Liver (tissue), 9 donors: ENCODE data around the gene TMCC2. TPM values are rescaled to one million over a fixed set of nuclear protein-coding genes. Genes with fewer than 3 reads are reported as not detected.

Experiments
- DNase-seq: peaks from one replicate; pipeline ENCODE4 v3.0.0-alpha.2; 2017; ENCODE audit warnings: low spot score
- H3K27ac ChIP-seq, 2 donors: one replicate each; pipeline ENCODE4 v1.7.0; 2013; ENCODE audit warnings: inconsistent platforms in 2 of 2, low read length in 2 of 2, control low read depth in 1 of 2, low read depth in 1 of 2, mild to moderate bottlenecking in 1 of 2
- H3K27me3 ChIP-seq, 4 donors: one replicate each; pipeline versions ENCODE4 v1.6.1 to v1.7.0; 2013; ENCODE audit warnings: low read length in 3 of 4, inconsistent platforms in 1 of 4, mild to moderate bottlenecking in 1 of 4, moderate library complexity in 1 of 4; ENCODE audit not compliant: control insufficient read depth in 4 of 4, insufficient read depth in 4 of 4
- H3K36me3 ChIP-seq, 4 donors: one replicate each; pipeline versions ENCODE4 v1.6.1 to v1.7.0; 2013; ENCODE audit warnings: low read length in 3 of 4, mild to moderate bottlenecking in 3 of 4, low read depth in 1 of 4, moderate library complexity in 1 of 4; ENCODE audit not compliant: control insufficient read depth in 4 of 4, insufficient read depth in 3 of 4
- H3K4me1 ChIP-seq, 4 donors: one replicate each; pipeline versions ENCODE4 v1.6.1 to v1.7.0; 2013; ENCODE audit warnings: low read length in 3 of 4, mild to moderate bottlenecking in 3 of 4, moderate library complexity in 1 of 4; ENCODE audit not compliant: control insufficient read depth in 4 of 4, insufficient read depth in 4 of 4
- H3K4me3 ChIP-seq, 3 donors: one replicate each; pipeline versions ENCODE4 v1.6.1 to v1.7.0; 2013; ENCODE audit warnings: low read length in 3 of 3, control low read depth in 1 of 3, low read depth in 1 of 3, mild to moderate bottlenecking in 1 of 3
- H3K9ac ChIP-seq, 2 donors: one replicate each; pipeline ENCODE4 v1.7.0; 2013; ENCODE audit warnings: low read length in 2 of 2, mild to moderate bottlenecking in 2 of 2, moderate library complexity in 2 of 2, control low read depth in 1 of 2, low read depth in 1 of 2
- H3K9me3 ChIP-seq, 4 donors: one replicate each; pipeline versions ENCODE4 v1.6.1 to v1.7.0; 2013; ENCODE audit warnings: low read length in 3 of 4; ENCODE audit not compliant: control insufficient read depth in 4 of 4
- EGR1 ChIP-seq, 2 donors: IDR thresholded peaks; 2 replicates each; pipeline ENCODE4 v1.6.1; 2016 to 2018; ENCODE audit warnings: antibody characterized with exemption in 2 of 2, low read depth in 2 of 2
- FOXA2 ChIP-seq: IDR thresholded peaks from 2 replicates; pipeline ENCODE4 v1.6.1; 2016; ENCODE audit warnings: antibody characterized with exemption
- GABPA ChIP-seq, 2 donors: IDR thresholded peaks in 1 of 2; conservative IDR thresholded peaks in 1 of 2; 2 replicates each; pipeline ENCODE4 v1.6.1; 2016; ENCODE audit warnings: antibody characterized with exemption in 2 of 2, mild to moderate bottlenecking in 1 of 2, moderate library complexity in 1 of 2
- HNF4A ChIP-seq, 2 donors: conservative IDR thresholded peaks; 2 replicates each; pipeline ENCODE4 v1.6.1; 2016; ENCODE audit warnings: antibody characterized with exemption in 2 of 2, mild to moderate bottlenecking in 2 of 2
- HNF4G ChIP-seq: IDR thresholded peaks from 2 replicates; pipeline ENCODE4 v1.6.1; 2016; ENCODE audit warnings: antibody characterized with exemption
- JUND ChIP-seq, 2 donors: IDR thresholded peaks; 2 replicates each; pipeline ENCODE4 v1.6.1; 2016; ENCODE audit warnings: antibody characterized with exemption in 2 of 2
- NR2F2 ChIP-seq: IDR thresholded peaks from 2 replicates; pipeline ENCODE4 v1.6.1; 2016; ENCODE audit warnings: antibody characterized with exemption
- RAD21 ChIP-seq, 2 donors: IDR thresholded peaks; 2 replicates each; pipeline ENCODE4 v1.6.1; 2016; ENCODE audit warnings: antibody characterized with exemption in 2 of 2, mild to moderate bottlenecking in 2 of 2
- RXRA ChIP-seq, 2 donors: IDR thresholded peaks; 2 replicates each; pipeline ENCODE4 v1.6.1; 2017 to 2018; ENCODE audit warnings: antibody characterized with exemption in 2 of 2, mild to moderate bottlenecking in 1 of 2
- SP1 ChIP-seq: IDR thresholded peaks from 2 replicates; pipeline ENCODE4 v1.6.1; 2018; ENCODE audit warnings: antibody characterized with exemption, mild to moderate bottlenecking
- ZBTB33 ChIP-seq: IDR thresholded peaks from 2 replicates; pipeline ENCODE4 v1.6.1; 2016; ENCODE audit warnings: antibody characterized with exemption
- WGBS: extraction: QIAGEN DNeasy Blood & Tissue Kit; methylation state at CpG from one replicate; pipeline ENCODE4 v1.1.7; 2013; 5-methylcytosine and 5-hydroxymethylcytosine counted together
- polyA plus RNA-seq, 2 donors: library from polyadenylated mRNA; stranded (reverse) in 1 of 2; unstranded in 1 of 2; fragments of 200-250 nt in 1 of 2; fragments of >200 nt in 1 of 2; fragmentation: Nextera tagmentation in 1 of 2; extraction: Ambion mirVana in 1 of 2; gene quantifications; one replicate each; pipeline versions ENCODE4 v1.2.1 to v1.2.3, GENCODE V29; 2013 to 2015
- total RNA-seq, 2 donors: library from RNA; depleted of rRNA; stranded (reverse); fragments of >200 nt; gene quantifications; one replicate each; pipeline ENCODE4 v1.2.3, GENCODE V29; 2014
- donor health status: healthy.
- donor health status: healthy.
- donor health status: healthy.
- donor health status: healthy.
- donor health status: healthy.

The TMCC2 gene
- total and polyA plus RNA-seq, 4 donors = 0.06 to 452 (median 0.21) TPM

- H3K9me3 ChIP-seq = no peaks in the 10 kb centered on the region
- peak overlapping the region in 2 of 3 donors; percentile 29 to 84 for H3K4me3 ChIP-seq
- no peak for DNase-seq
- no peaks in the 10 kb centered on the region for H3K27me3 ChIP-seq
- H3K36me3 ChIP-seq = no peaks in the 10 kb centered on the region
- TF ChIP-seq GABPA (IDR thresholded peaks at IDR 0.05 in 1 of 2, conservative IDR thresholded peaks at IDR 0.05 in 1 of 2) (no peak), HNF4G (peak; percentile 37), JUND (IDR thresholded peaks at IDR 0.05) (peak in 1 of 2 donors; percentile 43), SP1 (peak; percentile 69), FOXA2 (no peak), EGR1 (IDR thresholded peaks at IDR 0.05; ENCODE audit: low read depth in 2 of 2) (no peak), ZBTB33 (no peak), HNF4A (conservative IDR thresholded peaks at IDR 0.05) (peak; percentile 60 to 64), NR2F2 (peak; percentile 81), RAD21 (IDR thresholded peaks at IDR 0.05) (peak in 1 of 2 donors; percentile 14), RXRA (IDR thresholded peaks at IDR 0.05) (peak; percentile 80 to 87)
- H3K27ac ChIP-seq = peak overlapping the region; percentile 89 to 92
- H3K4me1 ChIP-seq = peaks cover 16 to 49% (median 37%) of the 10 kb centered on the region in 4 donors
- H3K9ac ChIP-seq = peak overlapping the region in 1 of 2 donors; percentile 60
- 18% methylated on average over 5 of the region's 5 CpGs for WGBS
Observed at GRCh38 chr1:205321959-205322283, 94.2 kb downstream of the TMCC2 start.

Other genes starting within 250 kb of the TMCC2 start
- gene CNTN2, start 184.7 kb upstream of the TMCC2 start, total RNA-seq = under 1 TPM; 0.05 to 0.17 TPM
- gene CNTN2, start 184.7 kb upstream of the TMCC2 start, polyA plus RNA-seq = under 1 TPM; 0.17 to 0.25 TPM
- gene TMEM81, start 143.5 kb upstream of the TMCC2 start, total RNA-seq = 1 to 10 TPM in 1 of 2 donors, under 1 TPM in 1; 0.98 to 2.8 TPM
- gene TMEM81, start 143.5 kb upstream of the TMCC2 start, polyA plus RNA-seq = under 1 TPM; 0.78 to 0.81 TPM
- gene RBBP5, start 106.0 kb upstream of the TMCC2 start, total RNA-seq = 10 to 100 TPM; 11.6 to 12.0 TPM
- 1 to 10 TPM; 4.6 to 5.3 TPM for gene RBBP5, start 106.0 kb upstream of the TMCC2 start, polyA plus RNA-seq
- gene DSTYK, start 16.2 kb upstream of the TMCC2 start, total RNA-seq = 1 to 10 TPM; 4.1 to 9.9 TPM
- 1 to 10 TPM; 1.5 to 1.9 TPM for gene DSTYK, start 16.2 kb upstream of the TMCC2 start, polyA plus RNA-seq
- gene NUAK2, start 93.8 kb downstream of the TMCC2 start, total RNA-seq = 1 to 10 TPM; 1.3 to 1.7 TPM
- gene NUAK2, start 93.8 kb downstream of the TMCC2 start, polyA plus RNA-seq = 1 to 10 TPM; 2.4 TPM
- gene KLHDC8A, start 129.0 kb downstream of the TMCC2 start, total RNA-seq = under 1 TPM in 1 of 2 donors, not detected in 1; 0.05 TPM
- gene KLHDC8A, start 129.0 kb downstream of the TMCC2 start, polyA plus RNA-seq = under 1 TPM in 1 of 2 donors, not detected in 1; 0.02 TPM
- gene LEMD1, start 194.1 kb downstream of the TMCC2 start, total RNA-seq = not detected
- gene LEMD1, start 194.1 kb downstream of the TMCC2 start, polyA plus RNA-seq = not detected
- not detected for gene BLACAT1, start 228.1 kb downstream of the TMCC2 start, total RNA-seq
- not detected for gene BLACAT1, start 228.1 kb downstream of the TMCC2 start, polyA plus RNA-seq